GM13976 (cell line): ENCODE data around the gene AIFM2.
"Not testable (repeated sequence)": the region's sequence is repeated elsewhere in the genome, so short reads cannot be mapped to it uniquely, and the experiment has no call there.

Experiments used
- DNase-seq: peaks from one replicate; pipeline ENCODE4 v3.0.0; 2012; ENCODE audit warnings: low spot score
- in situ Hi-C: fragments of 300-500 bp; cut with MboI; formaldehyde crosslinking; loops from one replicate; pipeline ENCODE4 v1.12.0; 2022; ENCODE audit warnings: low sequenced_read_pairs, mixed read lengths, inconsistent platforms; ENCODE audit not compliant: unreplicated experiment
- TF ChIP-seq, protein P1 (sequence below): IDR thresholded peaks from 2 replicates; pipeline ENCODE4 v1.5.1; 2012; ENCODE audit warnings: borderline replicate concordance, mild to moderate bottlenecking; ENCODE audit not compliant: insufficient read depth; ENCODE audit errors: extremely low read depth, missing control alignments, control extremely low read depth

The AIFM2 gene

GRCh38 chr10:70090013-70090412 is 42.6 kb downstream of the AIFM2 start:
- TF ChIP-seq, protein P1, sequence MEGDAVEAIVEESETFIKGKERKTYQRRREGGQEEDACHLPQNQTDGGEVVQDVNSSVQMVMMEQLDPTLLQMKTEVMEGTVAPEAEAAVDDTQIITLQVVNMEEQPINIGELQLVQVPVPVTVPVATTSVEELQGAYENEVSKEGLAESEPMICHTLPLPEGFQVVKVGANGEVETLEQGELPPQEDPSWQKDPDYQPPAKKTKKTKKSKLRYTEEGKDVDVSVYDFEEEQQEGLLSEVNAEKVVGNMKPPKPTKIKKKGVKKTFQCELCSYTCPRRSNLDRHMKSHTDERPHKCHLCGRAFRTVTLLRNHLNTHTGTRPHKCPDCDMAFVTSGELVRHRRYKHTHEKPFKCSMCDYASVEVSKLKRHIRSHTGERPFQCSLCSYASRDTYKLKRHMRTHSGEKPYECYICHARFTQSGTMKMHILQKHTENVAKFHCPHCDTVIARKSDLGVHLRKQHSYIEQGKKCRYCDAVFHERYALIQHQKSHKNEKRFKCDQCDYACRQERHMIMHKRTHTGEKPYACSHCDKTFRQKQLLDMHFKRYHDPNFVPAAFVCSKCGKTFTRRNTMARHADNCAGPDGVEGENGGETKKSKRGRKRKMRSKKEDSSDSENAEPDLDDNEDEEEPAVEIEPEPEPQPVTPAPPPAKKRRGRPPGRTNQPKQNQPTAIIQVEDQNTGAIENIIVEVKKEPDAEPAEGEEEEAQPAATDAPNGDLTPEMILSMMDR = no peak

GRCh38 chr10:70088308-70088698 is 44.3 kb downstream of the AIFM2 start:
- DNase-seq = no peak
- TF ChIP-seq, protein P1 = no peak
- in situ Hi-C loops = no loop called here

More at GRCh38 chr10:70090013-70090412, 42.6 kb downstream of the AIFM2 start:
- no peak for DNase-seq
- in situ Hi-C loops = no loop called here

DNA sequence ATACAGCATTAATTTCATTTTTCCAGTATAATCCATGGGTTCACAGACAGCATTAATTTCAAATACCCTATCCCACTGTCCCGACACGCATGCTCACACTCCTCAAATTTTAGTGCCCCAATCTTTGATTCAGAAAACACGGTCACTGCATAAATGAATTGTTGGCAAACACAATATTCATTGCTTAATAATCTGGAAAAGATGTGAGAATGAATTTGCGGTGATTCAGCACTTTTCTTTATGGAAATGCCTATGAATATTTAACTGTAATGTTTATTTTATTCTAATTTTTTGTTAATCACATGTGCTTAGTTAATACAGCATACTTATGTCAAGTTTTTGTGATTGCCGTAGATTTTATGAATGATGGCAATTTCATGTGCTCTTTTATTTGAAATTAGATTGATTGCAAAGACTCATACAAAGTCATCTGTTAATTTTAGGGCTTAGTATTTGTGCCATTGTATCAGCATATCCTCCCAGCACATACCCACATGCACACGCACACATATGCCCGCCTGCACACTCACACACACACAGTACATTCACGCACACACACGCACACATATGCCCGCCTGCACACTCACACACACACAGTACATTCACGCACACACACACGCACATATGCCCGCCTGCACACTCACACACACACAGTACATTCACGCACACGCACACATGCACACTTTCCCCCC is 44.9 kb downstream of the AIFM2 start:
- in situ Hi-C loops = no loop called here
- TF ChIP-seq, protein P1 = no peak
- no peak for DNase-seq

- DNase-seq = no peak
- in situ Hi-C loops = no loop called here
- TF ChIP-seq, protein P1 = no peak
Observed at GRCh38 chr10:70085975-70086613, 46.5 kb downstream of the AIFM2 start.

GRCh38 chr10:70084189-70084588 is 48.4 kb downstream of the AIFM2 start:
- no peak for DNase-seq
- in situ Hi-C loops = no loop called here
- TF ChIP-seq, protein P1 = no peak

DNA sequence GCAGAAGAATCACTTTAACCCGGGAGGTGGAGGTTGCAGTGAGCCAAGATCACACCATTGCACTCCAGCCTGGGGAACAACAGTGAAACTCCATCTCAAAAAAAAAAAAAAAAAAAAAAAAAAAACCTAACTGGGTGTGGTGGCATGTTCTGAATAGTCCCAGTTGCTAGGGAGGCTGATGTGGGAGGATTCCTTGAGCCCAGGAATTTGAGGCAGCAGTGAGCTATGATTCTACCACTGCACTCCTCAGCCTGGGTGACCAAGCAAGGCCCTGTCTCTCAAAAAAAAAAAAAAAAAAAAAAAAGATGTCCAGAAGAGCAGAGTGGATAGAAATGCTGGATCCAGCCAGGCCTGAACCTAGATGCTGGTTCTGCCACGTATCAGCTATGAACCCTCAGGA is 51.8 kb downstream of the AIFM2 start:
- in situ Hi-C loops, DNase-seq: not testable (repeated sequence)

GRCh38 chr10:70078937-70079336 is 53.7 kb downstream of the AIFM2 start:
- in situ Hi-C loops = no loop called here
- DNase-seq = no peak
- TF ChIP-seq, protein P1 = no peak
